Gastrocnemius medialis (tissue), 4 donors: ENCODE measurements around the gene HSD3B7. TPM values are rescaled to one million over a fixed set of nuclear protein-coding genes. Genes with fewer than 3 reads are reported as not detected.

Experiments used
- ATAC-seq, 2 donors: fragments of 150-250 bp; one replicate each; pipeline ENCODE4 v1.9.1; 2016
- DNase-seq, 2 donors: peaks; one replicate each; pipeline ENCODE4 v3.0.0-alpha.2; 2019
- H3K27ac ChIP-seq, 4 donors: fragments of 200-600 bp; sonication (generic); 1 replicate in 1 of 4; 2 replicates in 3 of 4; pipeline ENCODE4 v1.5.1; 2016 to 2018; ENCODE audit warnings: mild to moderate bottlenecking in 2 of 4, moderate library complexity in 1 of 4
- H3K27me3 ChIP-seq, 3 donors: fragments of 200-600 bp; sonication (generic) in 2 of 3; 1 replicate in 1 of 3; 2 replicates in 2 of 3; pipeline versions ENCODE4 v1.5.1 to v1.6.0; 2016 to 2019; ENCODE audit warnings: mild to moderate bottlenecking in 1 of 3, moderate library complexity in 1 of 3
- H3K36me3 ChIP-seq, 2 donors: fragments of 200-600 bp; sonication (generic) in 1 of 2; one replicate each; pipeline ENCODE4 v1.5.1; 2017 to 2018
- H3K4me1 ChIP-seq, 2 donors: fragments of 200-600 bp; sonication (generic) in 1 of 2; one replicate each; pipeline ENCODE4 v1.5.1; 2016 to 2017; ENCODE audit warnings: mild to moderate bottlenecking in 2 of 2
- H3K4me3 ChIP-seq, 4 donors: fragments of 200-600 bp; sonication (generic) in 3 of 4; 1 replicate in 1 of 4; 2 replicates in 3 of 4; pipeline ENCODE4 v1.5.1; 2016 to 2019; ENCODE audit warnings: mild to moderate bottlenecking in 2 of 4
- H3K9me3 ChIP-seq, 3 donors: fragments of 200-600 bp; sonication (generic) in 2 of 3; 1 replicate in 1 of 3; 2 replicates in 2 of 3; pipeline ENCODE4 v1.5.1; 2016 to 2019
- POLR2A ChIP-seq, 2 donors: fragments of 450-650 bp; IDR thresholded peaks; one replicate each; pipeline ENCODE4 v1.6.1; 2017; ENCODE audit warnings: antibody characterized with exemption in 2 of 2, mild to moderate bottlenecking in 2 of 2, moderate library complexity in 2 of 2
- in situ Hi-C, 4 donors: fragments of 200-750 bp; cut with MboI; loops; one replicate each; pipeline versions ENCODE4 v1.15.0 to v1.8.0; 2017; ENCODE audit warnings: low sequenced_read_pairs in 4 of 4
- intact Hi-C: fragments of 100-400 bp; cut with DNase I; formaldehyde crosslinking; loops from one replicate; pipeline ENCODE4 v1.15.1; 2023; ENCODE audit warnings: low total_unique reads
- total RNA-seq, 4 donors: library from RNA; depleted of rRNA; stranded (reverse); fragments of >200 nt; gene quantifications; one replicate each; pipeline versions ENCODE4 v1.1.0 to v1.2.3, GENCODE V29; 2016
- TF ChIP-seq, protein P1 (sequence below), 5 experiments: fragments of 450-650 bp in 3 of 5; fragments of 200-600 bp in 2 of 5; sonication (generic) in 2 of 5; IDR thresholded peaks in 4 of 5; conservative IDR thresholded peaks in 1 of 5; 1 replicate in 4 of 5; 2 replicates in 1 of 5; pipeline ENCODE4 v1.5.1; 2016 to 2019; ENCODE audit warnings: antibody characterized with exemption in 5 of 5, mild to moderate bottlenecking in 3 of 5, moderate library complexity in 3 of 5

HSD3B7 gene
- total RNA-seq, 4 donors from 2014 or later = 1.5 to 6.8 (median 5.4) TPM

DNA sequence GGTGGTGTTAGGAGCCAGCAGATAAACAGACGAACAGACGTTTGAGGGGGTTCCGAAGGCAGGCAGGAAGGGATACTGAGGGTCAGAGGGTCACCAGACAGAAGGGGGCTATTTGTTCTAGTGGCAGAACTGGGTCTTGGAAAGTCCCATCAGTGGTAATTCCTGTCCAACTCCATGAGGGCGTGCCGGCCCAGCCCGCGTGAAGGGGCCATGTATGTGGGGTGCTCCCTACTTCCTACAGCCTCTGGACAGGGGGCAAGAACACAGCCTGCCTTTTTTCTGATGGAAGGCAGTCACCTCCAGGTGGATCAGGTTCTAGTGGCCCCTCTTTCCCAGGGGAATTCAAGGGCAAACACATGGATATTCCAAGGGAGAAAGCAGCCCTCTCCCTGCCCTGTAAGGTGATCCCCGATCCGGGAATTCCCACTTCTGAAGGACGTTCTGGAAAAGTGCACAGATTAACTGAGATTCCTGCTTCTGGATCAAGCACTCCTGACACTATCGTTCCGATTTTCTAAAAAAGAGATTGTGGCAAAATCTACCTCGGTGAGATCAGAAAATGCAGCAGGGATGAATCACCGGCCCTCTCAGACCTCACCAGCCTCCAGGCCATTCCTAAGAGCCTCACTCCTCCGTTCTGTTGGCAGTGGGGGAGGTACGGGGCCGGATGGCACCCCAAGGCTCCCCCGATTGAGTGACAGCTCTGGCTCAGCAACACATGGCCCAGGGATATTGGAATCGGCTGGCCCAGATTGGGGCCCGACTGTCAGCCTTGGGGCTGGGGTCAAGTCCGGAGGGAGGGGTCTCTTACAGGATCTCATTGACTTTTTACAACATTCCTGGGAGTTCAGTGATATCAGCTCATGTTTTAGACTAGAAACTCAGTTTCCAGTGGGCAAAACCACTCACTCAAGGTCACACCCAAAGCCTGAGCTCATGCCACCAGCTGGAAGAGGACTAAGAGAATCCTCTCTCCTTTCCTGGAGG lies 13.0 kb downstream of the HSD3B7 start:
- intact Hi-C loops (loop anchor here (2.0 kb wide), 1 partner anchor 35 kb away; the partner anchor contains the start of gene STX4), in situ Hi-C loops (loop anchor here in 3 of 4 donors (25.0 kb wide), 4 partner anchors 89 to 864 kb away; partner anchors contain the start of genes ZNF267 (in 3 of the 3), COX6A2 (in 1 of the 3), PRSS36 (in 1 of the 3) and PRSS53 (in 1 of the 3))
- TF ChIP-seq, protein P1, sequence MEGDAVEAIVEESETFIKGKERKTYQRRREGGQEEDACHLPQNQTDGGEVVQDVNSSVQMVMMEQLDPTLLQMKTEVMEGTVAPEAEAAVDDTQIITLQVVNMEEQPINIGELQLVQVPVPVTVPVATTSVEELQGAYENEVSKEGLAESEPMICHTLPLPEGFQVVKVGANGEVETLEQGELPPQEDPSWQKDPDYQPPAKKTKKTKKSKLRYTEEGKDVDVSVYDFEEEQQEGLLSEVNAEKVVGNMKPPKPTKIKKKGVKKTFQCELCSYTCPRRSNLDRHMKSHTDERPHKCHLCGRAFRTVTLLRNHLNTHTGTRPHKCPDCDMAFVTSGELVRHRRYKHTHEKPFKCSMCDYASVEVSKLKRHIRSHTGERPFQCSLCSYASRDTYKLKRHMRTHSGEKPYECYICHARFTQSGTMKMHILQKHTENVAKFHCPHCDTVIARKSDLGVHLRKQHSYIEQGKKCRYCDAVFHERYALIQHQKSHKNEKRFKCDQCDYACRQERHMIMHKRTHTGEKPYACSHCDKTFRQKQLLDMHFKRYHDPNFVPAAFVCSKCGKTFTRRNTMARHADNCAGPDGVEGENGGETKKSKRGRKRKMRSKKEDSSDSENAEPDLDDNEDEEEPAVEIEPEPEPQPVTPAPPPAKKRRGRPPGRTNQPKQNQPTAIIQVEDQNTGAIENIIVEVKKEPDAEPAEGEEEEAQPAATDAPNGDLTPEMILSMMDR (IDR thresholded peaks at IDR 0.05 in 4 of 5, conservative IDR thresholded peaks at IDR 0.05 in 1 of 5) = no peak
- no peak for TF ChIP-seq POLR2A (IDR thresholded peaks at IDR 0.05)
- Histone ChIP-seq H3K36me3 (no peaks in the 10 kb centered on the region), H3K27me3 (peaks cover 0 to 8% (median 3%) of the 10 kb centered on the region in 3 donors), H3K27ac (peak overlapping the region; percentile 59 to 78 (median 76)), H3K4me3 (peak overlapping the region; percentile 53 to 96 (median 66)), H3K4me1 (peaks cover 0 to 12% of the 10 kb centered on the region in 2 donors), H3K9me3 (no peaks in the 10 kb centered on the region)
- peak in 1 of 2 donors; percentile 6 for ATAC-seq
- DNase-seq = no peak

GRCh38 chr16:30998852-30999761 lies 14.1 kb downstream of the HSD3B7 start:
- intact Hi-C loops (no loop called here), in situ Hi-C loops (loop anchor here in 3 of 4 donors (25.0 kb wide), 4 partner anchors 88 to 863 kb away; partner anchors contain the start of genes ZNF267 (in 3 of the 3), COX6A2 (in 1 of the 3), PRSS36 (in 1 of the 3) and PRSS53 (in 1 of the 3))
- H3K36me3 ChIP-seq = no peaks in the 10 kb centered on the region
- no peak overlapping the region for H3K4me3 ChIP-seq
- peaks cover 0 to 8% (median 3%) of the 10 kb centered on the region in 3 donors for H3K27me3 ChIP-seq
- TF ChIP-seq, protein P1 (IDR thresholded peaks at IDR 0.05 in 4 of 5, conservative IDR thresholded peaks at IDR 0.05 in 1 of 5) = no peak
- TF ChIP-seq POLR2A (IDR thresholded peaks at IDR 0.05) = no peak
- H3K4me1 ChIP-seq = peaks cover 0 to 12% of the 10 kb centered on the region in 2 donors
- H3K27ac ChIP-seq = no peak overlapping the region
- H3K9me3 ChIP-seq = no peaks in the 10 kb centered on the region
- DNase-seq = no peak
- no peak for ATAC-seq

GRCh38 chr16:31000671-31001382 lies 15.8 kb downstream of the HSD3B7 start:
- in situ Hi-C loops (loop anchor here in 2 of 4 donors (25.0 kb wide), 2 partner anchors 161 to 861 kb away; partner anchors contain the start of genes PRSS36 (in 1 of the 2) and ZNF267 (in 1 of the 2)), intact Hi-C loops (no loop called here)
- no peak for TF ChIP-seq POLR2A (IDR thresholded peaks at IDR 0.05)
- TF ChIP-seq, protein P1 (IDR thresholded peaks at IDR 0.05 in 4 of 5, conservative IDR thresholded peaks at IDR 0.05 in 1 of 5) = no peak
- Histone ChIP-seq H3K27ac (no peak overlapping the region), H3K4me3 (no peak overlapping the region), H3K36me3 (no peaks in the 10 kb centered on the region), H3K9me3 (no peaks in the 10 kb centered on the region), H3K4me1 (peaks cover 0 to 12% of the 10 kb centered on the region in 2 donors), H3K27me3 (peaks cover 0 to 8% (median 3%) of the 10 kb centered on the region in 3 donors)
- DNase-seq (no peak), ATAC-seq (no peak)
